Body of pancreas (tissue), 4 donors: ENCODE measurements around the gene CTCF. TPM values are rescaled to one million over a fixed set of nuclear protein-coding genes. Genes with fewer than 3 reads are reported as not detected.

Source experiments
- ATAC-seq: fragments of 150-250 bp; one replicate; pipeline ENCODE4 v1.9.1; 2016
- DNase-seq, 4 donors: peaks; one replicate each; pipeline ENCODE4 v3.0.0-alpha.2; 2019
- H3K27ac ChIP-seq, 4 donors: fragments of 200-600 bp; sonication (generic); 1 replicate in 3 of 4; 2 replicates in 1 of 4; pipeline versions ENCODE4 v1.5.1 to v1.6.1; 2016 to 2019; ENCODE audit warnings: mild to moderate bottlenecking in 1 of 4, mixed read lengths in 1 of 4, moderate library complexity in 1 of 4
- H3K27me3 ChIP-seq, 2 donors: fragments of 200-600 bp; sonication (generic); one replicate each; pipeline ENCODE4 v1.6.0; 2016; ENCODE audit warnings: mild to moderate bottlenecking in 1 of 2
- H3K36me3 ChIP-seq, 2 donors: fragments of 200-600 bp; sonication (generic); replicated peaks in 1 of 2; 2 replicates each; pipeline ENCODE4 v1.5.1; 2016; ENCODE audit warnings: low read depth in 2 of 2; ENCODE audit not compliant: insufficient read depth in 1 of 2
- H3K4me1 ChIP-seq: fragments of 200-600 bp; sonication (generic); one replicate; pipeline ENCODE4 v1.6.0; 2016
- H3K4me3 ChIP-seq, 2 donors: fragments of 200-600 bp; sonication (generic); 1 replicate in 1 of 2; 2 replicates in 1 of 2; pipeline ENCODE4 v1.5.1; 2016 to 2019
- H3K9me3 ChIP-seq, 3 donors: fragments of 200-600 bp; sonication (generic); 1 replicate in 2 of 3; 2 replicates in 1 of 3; pipeline ENCODE4 v1.5.1; 2016
- POLR2A ChIP-seq, 3 donors: fragments of 450-650 bp; IDR thresholded peaks; one replicate each; pipeline ENCODE4 v1.6.1; 2016; ENCODE audit warnings: antibody characterized with exemption in 3 of 3, mild to moderate bottlenecking in 2 of 3
- WGBS, 2 donors: methylation state at CpG; one replicate each; pipeline ENCODE4 v1.1.5; 2017; 5-methylcytosine and 5-hydroxymethylcytosine counted together
- intact Hi-C: fragments of 100-400 bp; cut with DNase I; formaldehyde crosslinking; loops from one replicate; pipeline ENCODE4 v1.15.1; 2023
- total RNA-seq, 2 donors: library from RNA; depleted of rRNA; stranded (reverse); fragments of >200 nt; gene quantifications; one replicate each; pipeline ENCODE4 v1.1.0, GENCODE V29; 2016
- TF ChIP-seq, protein P1 (sequence below), 7 experiments: fragments of 450-650 bp in 4 of 7; fragments of 200-600 bp in 3 of 7; sonication (generic) in 3 of 7; IDR thresholded peaks; one replicate each; pipeline ENCODE4 v1.5.1; 2016 to 2019; ENCODE audit warnings: antibody characterized with exemption in 7 of 7

CTCF gene
- total RNA-seq, 2 donors from 2014 or later: 24.4 to 33.0 TPM

DNA sequence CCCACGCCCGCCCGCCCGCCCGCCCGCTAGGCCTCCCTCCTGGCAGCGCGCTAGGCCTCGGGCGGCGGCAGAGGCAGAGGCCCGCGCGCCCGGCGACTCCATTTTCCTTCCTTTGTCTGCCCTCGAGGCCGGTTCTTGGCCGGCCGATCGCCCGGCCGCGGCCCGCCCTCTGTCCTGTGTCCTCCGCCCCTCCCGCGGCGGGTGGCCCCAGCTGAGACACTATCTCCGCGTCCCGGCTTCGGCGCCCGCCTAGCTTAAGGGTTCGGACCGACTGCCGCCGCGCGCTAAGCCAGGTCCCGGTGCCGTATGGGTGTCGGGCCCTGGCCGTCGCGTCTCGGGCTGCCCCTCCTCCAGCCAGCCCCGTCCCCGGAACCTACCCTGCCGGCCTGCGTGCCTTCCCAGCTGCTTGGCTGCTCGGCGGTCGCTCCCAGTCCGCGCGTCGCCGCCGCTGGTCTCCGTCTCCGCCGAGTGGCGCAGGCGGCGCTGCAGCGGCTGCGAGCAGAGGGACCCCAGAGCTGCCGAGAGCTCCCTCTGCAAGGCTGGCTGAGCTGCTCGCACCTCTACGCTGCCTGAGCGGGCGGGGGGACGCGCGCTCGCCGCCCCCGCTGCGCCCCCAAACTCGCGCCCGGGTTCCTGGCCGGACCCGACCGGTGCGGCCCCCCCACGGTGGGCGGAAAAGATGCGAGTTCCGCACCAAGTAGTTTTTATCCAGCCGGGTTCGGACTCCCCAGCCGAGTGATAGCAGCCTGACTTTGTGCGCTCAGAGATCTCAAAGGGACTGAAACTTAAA lies 787 bp downstream of the CTCF start:
- ATAC-seq (peak; percentile 28), DNase-seq (peak; percentile 68 to 73 (median 72))
- Histone ChIP-seq H3K4me3 (peak overlapping the region; percentile 47 to 87), H3K4me1 (peaks cover 31% of the 10 kb centered on the region), H3K9me3 (no peaks in the 10 kb centered on the region), H3K27ac (peak overlapping the region; percentile 94 to 100 (median 99)), H3K36me3 (no peaks in the 10 kb centered on the region), H3K27me3 (no peaks in the 10 kb centered on the region)
- peak; percentile 42 to 71 (median 59) for TF ChIP-seq POLR2A (IDR thresholded peaks at IDR 0.05)
- TF ChIP-seq, protein P1, sequence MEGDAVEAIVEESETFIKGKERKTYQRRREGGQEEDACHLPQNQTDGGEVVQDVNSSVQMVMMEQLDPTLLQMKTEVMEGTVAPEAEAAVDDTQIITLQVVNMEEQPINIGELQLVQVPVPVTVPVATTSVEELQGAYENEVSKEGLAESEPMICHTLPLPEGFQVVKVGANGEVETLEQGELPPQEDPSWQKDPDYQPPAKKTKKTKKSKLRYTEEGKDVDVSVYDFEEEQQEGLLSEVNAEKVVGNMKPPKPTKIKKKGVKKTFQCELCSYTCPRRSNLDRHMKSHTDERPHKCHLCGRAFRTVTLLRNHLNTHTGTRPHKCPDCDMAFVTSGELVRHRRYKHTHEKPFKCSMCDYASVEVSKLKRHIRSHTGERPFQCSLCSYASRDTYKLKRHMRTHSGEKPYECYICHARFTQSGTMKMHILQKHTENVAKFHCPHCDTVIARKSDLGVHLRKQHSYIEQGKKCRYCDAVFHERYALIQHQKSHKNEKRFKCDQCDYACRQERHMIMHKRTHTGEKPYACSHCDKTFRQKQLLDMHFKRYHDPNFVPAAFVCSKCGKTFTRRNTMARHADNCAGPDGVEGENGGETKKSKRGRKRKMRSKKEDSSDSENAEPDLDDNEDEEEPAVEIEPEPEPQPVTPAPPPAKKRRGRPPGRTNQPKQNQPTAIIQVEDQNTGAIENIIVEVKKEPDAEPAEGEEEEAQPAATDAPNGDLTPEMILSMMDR (IDR thresholded peaks at IDR 0.05): peak in 4 of 7 experiments; percentile 18 to 28 (median 25)
- 0% methylated on average over 74 of the region's 96 CpGs; no CpG with 5 or more reads in 1 of the 2 donors for whole genome bisulfite sequencing, 2 donors
- intact Hi-C loops: no loop called here

DNA sequence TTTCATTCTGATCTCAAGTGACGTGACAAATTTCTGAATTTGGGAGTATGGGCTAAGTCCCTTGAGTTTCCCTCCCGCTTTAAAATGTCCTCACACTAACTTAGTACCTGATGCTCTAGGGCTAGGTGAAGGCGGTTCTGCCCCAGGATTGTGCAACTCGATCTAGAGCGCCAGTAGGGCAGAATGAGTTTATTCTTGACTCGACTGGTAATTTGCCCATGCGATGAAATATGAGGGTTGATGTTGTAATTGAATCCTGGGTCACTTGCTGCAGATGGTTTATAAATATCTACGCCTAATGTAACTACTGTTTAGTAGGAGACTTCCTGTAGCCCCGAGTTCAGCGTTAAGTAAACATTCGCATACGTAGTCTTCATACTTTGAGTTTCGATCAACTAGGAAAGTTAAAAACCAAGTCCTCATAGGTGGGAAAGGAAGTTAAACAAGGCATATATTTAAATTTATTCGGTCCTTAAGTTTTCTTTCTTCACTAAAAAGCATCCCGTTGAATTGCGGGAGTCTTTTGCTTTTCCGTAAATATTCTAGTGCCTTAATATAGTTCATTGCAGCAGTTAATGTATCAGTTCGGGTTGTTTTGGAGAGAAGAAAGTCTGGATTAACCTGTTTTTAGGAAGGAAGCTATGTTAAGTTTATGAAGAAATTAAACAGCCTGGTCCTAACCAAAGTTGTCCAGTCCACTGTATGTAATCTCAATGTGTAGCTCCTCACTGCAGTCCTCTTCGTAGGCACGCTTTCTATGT lies 1.6 kb downstream of the CTCF start:
- Histone ChIP-seq H3K4me1 (peaks cover 38% of the 10 kb centered on the region), H3K4me3 (peak overlapping the region; percentile 47 to 87), H3K36me3 (no peaks in the 10 kb centered on the region), H3K9me3 (no peaks in the 10 kb centered on the region), H3K27ac (peak overlapping the region; percentile 94 to 100 (median 99)), H3K27me3 (no peaks in the 10 kb centered on the region)
- 1% methylated on average over 19 to 20 of the region's 20 CpGs for WGBS, 2 donors
- ATAC-seq: no peak
- DNase-seq: peak; percentile 55 to 78 (median 68)
- TF ChIP-seq POLR2A (IDR thresholded peaks at IDR 0.05): peak in 2 of 3 donors; percentile 49 to 60
- TF ChIP-seq, protein P1 (IDR thresholded peaks at IDR 0.05): no peak
- intact Hi-C loops: no loop called here

DNA sequence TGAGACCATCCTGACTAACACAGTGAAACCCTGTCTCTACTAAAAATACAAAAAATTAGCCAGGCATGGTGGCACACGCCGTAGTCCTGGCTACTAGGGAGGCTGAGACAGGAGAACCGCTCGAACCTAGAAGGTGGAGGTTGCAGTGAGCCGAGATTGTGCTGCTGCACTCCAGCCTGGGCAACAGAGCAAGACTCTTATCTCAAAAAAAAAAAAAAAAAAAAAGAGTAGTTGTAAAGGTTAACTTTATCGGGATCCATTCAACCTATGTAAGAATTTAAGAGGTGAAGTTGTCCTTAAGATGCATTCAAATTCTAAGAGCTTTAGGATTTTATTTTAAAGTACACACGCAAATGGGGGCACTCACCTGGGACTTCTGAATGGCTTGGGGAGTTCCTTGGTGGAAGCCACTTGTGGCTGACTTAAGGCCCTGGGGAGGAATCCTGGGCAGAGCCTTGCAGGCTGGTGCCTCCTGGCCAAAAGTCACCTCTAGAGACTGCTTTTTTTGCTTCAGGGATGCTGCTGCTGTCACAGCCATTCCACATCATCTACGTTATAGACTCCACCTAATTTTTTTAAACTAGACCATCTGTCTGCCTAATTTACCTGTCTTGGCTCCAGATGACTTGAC lies 3.3 kb downstream of the CTCF start:
- no peaks in the 10 kb centered on the region for H3K9me3 ChIP-seq
- no peaks in the 10 kb centered on the region for H3K27me3 ChIP-seq
- DNase-seq (no peak), ATAC-seq (no peak)
- no peak overlapping the region for H3K27ac ChIP-seq
- WGBS, 2 donors: 81 to 94% methylated on average over 8 of the region's 8 CpGs
- H3K4me1 ChIP-seq: peaks cover 37% of the 10 kb centered on the region
- TF ChIP-seq, protein P1 (IDR thresholded peaks at IDR 0.05): no peak
- TF ChIP-seq POLR2A (IDR thresholded peaks at IDR 0.05): no peak
- no peaks in the 10 kb centered on the region for H3K36me3 ChIP-seq
- intact Hi-C loops: no loop called here
- H3K4me3 ChIP-seq: no peak overlapping the region

DNA sequence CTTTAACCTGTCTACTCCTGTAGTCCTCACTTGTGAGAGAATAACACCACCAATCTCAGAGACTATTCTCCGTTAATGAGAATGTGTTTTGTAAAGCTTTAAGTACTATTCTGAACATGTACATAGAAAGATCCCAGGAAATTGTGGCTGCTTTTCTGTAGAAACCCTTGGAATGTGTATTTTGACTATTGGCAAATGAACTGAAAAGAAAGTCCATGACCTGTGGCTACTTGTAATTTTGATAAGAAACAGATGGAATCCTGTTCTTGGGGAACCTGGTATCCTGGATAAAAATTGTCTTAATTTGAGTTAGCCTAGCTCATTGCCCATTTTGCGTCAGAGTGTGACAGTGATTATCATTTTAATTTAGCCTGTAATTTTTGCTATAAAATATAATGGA lies 9.1 kb downstream of the CTCF start:
- Histone ChIP-seq H3K9me3 (no peaks in the 10 kb centered on the region), H3K36me3 (peaks cover 0 to 2% of the 10 kb centered on the region in 2 donors), H3K4me1 (peaks cover 6% of the 10 kb centered on the region), H3K4me3 (no peak overlapping the region), H3K27ac (no peak overlapping the region), H3K27me3 (no peaks in the 10 kb centered on the region)
- 89 to 98% methylated on average over 2 of the region's 2 CpGs for WGBS, 2 donors
- no peak for DNase-seq
- intact Hi-C loops: no loop called here
- TF ChIP-seq, protein P1 (IDR thresholded peaks at IDR 0.05): no peak
- no peak for TF ChIP-seq POLR2A (IDR thresholded peaks at IDR 0.05)
- no peak for ATAC-seq
